Astrocyte (in vitro differentiated cells and primary cell): ENCODE data around the gene SERPINB13. TPM values are rescaled to one million over a fixed set of nuclear protein-coding genes. Genes with fewer than 3 reads are reported as not detected.
A peak's percentile ranks its signal among the peaks of the same experiment; 100 is the strongest.

Experiments
- DNase-seq: peaks from one replicate; pipeline ENCODE4 v3.0.0-alpha.2; 2010; ENCODE audit warnings: low read depth
- FAIRE-seq: peaks from 2 replicates; lab custom pipeline; 2011; peaks lifted over from hg19 to GRCh38; lab: Jason Lieb, UNC
- H2AFZ ChIP-seq: 2 replicates; pipeline ENCODE4 v1.6.0; 2012; ENCODE audit warnings: low read depth, low read length, inconsistent platforms
- H3K27ac ChIP-seq: 2 replicates; pipeline ENCODE4 v1.5.1; 2011; ENCODE audit warnings: low read depth, low read length, inconsistent platforms
- H3K27me3 ChIP-seq: 2 replicates; pipeline ENCODE4 v1.6.0; 2011; ENCODE audit warnings: low read length, inconsistent platforms; ENCODE audit not compliant: insufficient read depth
- H3K36me3 ChIP-seq: 2 replicates; pipeline ENCODE4 v1.5.1; 2011; ENCODE audit warnings: low read length, inconsistent platforms; ENCODE audit not compliant: insufficient read depth
- H3K4me1 ChIP-seq: 2 replicates; pipeline ENCODE4 v1.5.1; 2011; ENCODE audit warnings: low read length, inconsistent platforms; ENCODE audit not compliant: insufficient read depth
- H3K4me2 ChIP-seq: 2 replicates; pipeline ENCODE4 v1.6.0; 2012; ENCODE audit warnings: low read length, inconsistent platforms
- H3K4me3 ChIP-seq: 2 replicates; pipeline ENCODE4 v1.5.1; 2011; ENCODE audit warnings: low read depth, mild to moderate bottlenecking, low read length, inconsistent platforms; ENCODE audit not compliant: insufficient read depth
- H3K79me2 ChIP-seq: 2 replicates; pipeline ENCODE4 v1.6.0; 2012; ENCODE audit warnings: mild to moderate bottlenecking, low read length, inconsistent platforms; ENCODE audit not compliant: insufficient read depth
- H3K9ac ChIP-seq: 2 replicates; pipeline ENCODE4 v1.6.0; 2012; ENCODE audit warnings: mild to moderate bottlenecking, low read length, inconsistent platforms
- H3K9me3 ChIP-seq: 2 replicates; pipeline ENCODE4 v1.5.1; 2012; ENCODE audit warnings: low read depth, mild to moderate bottlenecking, low read length, inconsistent platforms; ENCODE audit not compliant: insufficient read depth
- H4K20me1 ChIP-seq: 2 replicates; pipeline ENCODE4 v1.6.0; 2012; ENCODE audit warnings: low read length, inconsistent platforms; ENCODE audit not compliant: insufficient read depth
- H3K27ac Mint-ChIP-seq: one replicate; pipeline ENCODE4 v1.8.0; 2021; ENCODE audit warnings: mild to moderate bottlenecking, mixed read lengths; ENCODE audit not compliant: unreplicated experiment
- H3K27me3 Mint-ChIP-seq: one replicate; pipeline ENCODE4 v1.8.0; 2021; ENCODE audit warnings: low read depth, mixed read lengths; ENCODE audit not compliant: unreplicated experiment
- H3K36me3 Mint-ChIP-seq: one replicate; pipeline ENCODE4 v1.8.0; 2021; ENCODE audit warnings: low read depth, mixed read lengths; ENCODE audit not compliant: unreplicated experiment
- H3K4me1 Mint-ChIP-seq: one replicate; pipeline ENCODE4 v1.8.0; 2021; ENCODE audit warnings: low read depth, mixed read lengths; ENCODE audit not compliant: unreplicated experiment
- H3K4me3 Mint-ChIP-seq: one replicate; pipeline ENCODE4 v1.8.0; 2021; ENCODE audit warnings: mild to moderate bottlenecking, moderate library complexity, mixed read lengths; ENCODE audit not compliant: unreplicated experiment
- H3K9me3 Mint-ChIP-seq: one replicate; pipeline ENCODE4 v1.8.0; 2021; ENCODE audit warnings: mild to moderate bottlenecking, mixed read lengths; ENCODE audit not compliant: unreplicated experiment
- CTCF ChIP-seq: IDR thresholded peaks from 2 replicates; pipeline ENCODE4 v1.5.1; 2011; ENCODE audit warnings: low read depth, mild to moderate bottlenecking, inconsistent platforms, low read length, moderate library complexity; ENCODE audit not compliant: insufficient read depth
- EZH2 ChIP-seq: IDR thresholded peaks from 2 replicates; pipeline ENCODE4 v1.6.1; 2012; ENCODE audit warnings: mild to moderate bottlenecking, low read length, inconsistent platforms; ENCODE audit not compliant: insufficient read depth
- total RNA-seq: library from RNA; stranded (reverse); gene quantifications from 2 replicates; pipeline ENCODE4 v1.2.1, GENCODE V29; 2021

SERPINB13 gene
- total RNA-seq, 1 donor from 2014 or later: not detected

- Mint-ChIP-seq H3K9me3 (no peaks in the 10 kb centered on the region), H3K36me3 (no peaks in the 10 kb centered on the region), H3K4me1 (peaks cover 10% of the 10 kb centered on the region), H3K27ac (no peak overlapping the region), H3K4me3 (no peak overlapping the region), H3K27me3 (no peaks in the 10 kb centered on the region)
- DNase-seq (no peak), FAIRE-seq (no peak)
- Histone ChIP-seq H3K79me2 (no peaks in the 10 kb centered on the region), H4K20me1 (no peaks in the 10 kb centered on the region), H3K9ac (no peak overlapping the region), H3K36me3 (no peaks in the 10 kb centered on the region), H3K4me3 (no peak overlapping the region), H3K27me3 (no peaks in the 10 kb centered on the region), H3K9me3 (no peaks in the 10 kb centered on the region), H2AFZ (no peak overlapping the region), H3K4me1 (no peaks in the 10 kb centered on the region), H3K27ac (no peak overlapping the region), H3K4me2 (no peak overlapping the region)
- TF ChIP-seq EZH2: no peak
- TF ChIP-seq CTCF: no peak
Observed at GRCh38 chr18:63606526-63606925, 19.4 kb downstream of the SERPINB13 start.

- Histone ChIP-seq H3K9me3 (no peaks in the 10 kb centered on the region), H3K9ac (no peak overlapping the region), H3K4me3 (no peak overlapping the region), H3K36me3 (no peaks in the 10 kb centered on the region), H3K4me2 (no peak overlapping the region), H4K20me1 (no peaks in the 10 kb centered on the region), H3K27me3 (no peaks in the 10 kb centered on the region), H3K27ac (no peak overlapping the region), H2AFZ (no peak overlapping the region), H3K79me2 (no peaks in the 10 kb centered on the region), H3K4me1 (no peaks in the 10 kb centered on the region)
- no peaks in the 10 kb centered on the region for H3K36me3 Mint-ChIP-seq
- no peak overlapping the region for H3K27ac Mint-ChIP-seq
- FAIRE-seq (no peak), DNase-seq (no peak)
- no peak overlapping the region for H3K4me3 Mint-ChIP-seq
- TF ChIP-seq EZH2: no peak
- no peak for TF ChIP-seq CTCF
- H3K9me3 Mint-ChIP-seq: no peaks in the 10 kb centered on the region
- H3K4me1 Mint-ChIP-seq: no peaks in the 10 kb centered on the region
- H3K27me3 Mint-ChIP-seq: no peaks in the 10 kb centered on the region
Observed at GRCh38 chr18:63613420-63613819, 26.3 kb downstream of the SERPINB13 start.

DNA sequence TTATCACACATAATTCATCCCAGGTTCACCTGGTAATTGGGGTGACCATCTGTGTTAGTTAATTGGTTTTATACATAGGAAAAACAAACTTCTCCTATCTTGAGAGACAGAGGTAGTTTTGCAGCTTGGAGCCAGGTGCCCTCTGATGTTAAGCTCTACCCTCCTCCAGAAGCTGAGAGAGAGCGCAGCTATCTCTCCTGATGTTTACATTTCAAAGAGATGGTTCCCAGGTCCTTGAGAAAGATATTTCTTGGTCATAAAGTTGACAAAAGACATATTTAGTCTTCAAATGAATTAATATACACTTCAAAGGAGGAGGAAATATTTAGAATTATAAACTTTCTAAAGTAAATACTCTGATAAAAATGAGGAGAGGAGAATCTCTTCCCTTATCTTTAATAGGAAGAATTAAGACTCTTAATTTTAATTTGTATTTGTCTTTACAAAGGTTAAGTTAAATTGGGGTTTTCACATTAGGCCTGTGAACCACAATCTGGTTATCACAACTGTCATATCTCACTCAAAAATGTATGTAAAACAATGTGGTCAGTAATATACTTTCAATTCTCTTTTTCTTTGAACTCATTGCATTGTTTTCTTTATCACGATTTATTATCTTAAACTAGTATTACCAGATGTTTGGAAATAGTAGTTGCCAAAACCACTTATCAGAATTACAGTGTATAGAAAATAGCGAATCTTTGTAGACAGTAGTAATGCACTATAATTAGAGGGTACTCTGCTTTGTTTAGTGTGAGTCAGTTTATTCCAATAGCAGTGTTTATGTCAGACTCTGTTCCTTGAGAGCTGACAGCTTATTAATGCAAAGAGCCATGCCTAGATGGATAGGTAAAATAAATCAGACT, 30.1 kb downstream of the SERPINB13 start:
- peak; percentile 34 for FAIRE-seq
- Histone ChIP-seq H4K20me1 (no peaks in the 10 kb centered on the region), H3K4me2 (no peak overlapping the region), H3K4me3 (no peak overlapping the region), H3K36me3 (no peaks in the 10 kb centered on the region), H3K27me3 (no peaks in the 10 kb centered on the region), H3K4me1 (no peaks in the 10 kb centered on the region), H3K9me3 (no peaks in the 10 kb centered on the region), H2AFZ (no peak overlapping the region), H3K79me2 (no peaks in the 10 kb centered on the region), H3K9ac (no peak overlapping the region), H3K27ac (no peak overlapping the region)
- Mint-ChIP-seq H3K4me1 (no peaks in the 10 kb centered on the region), H3K9me3 (peaks cover 2% of the 10 kb centered on the region), H3K36me3 (no peaks in the 10 kb centered on the region), H3K27me3 (no peaks in the 10 kb centered on the region), H3K4me3 (no peak overlapping the region), H3K27ac (no peak overlapping the region)
- TF ChIP-seq EZH2 (no peak), CTCF (no peak)
- no peak for DNase-seq
